BLaER1 treated with 17β-estradiol and CSF1 and Interleukin-3, amounts not matched to agents 10 nM and 100 nM (cell line): ENCODE results near the gene PROB1.

Source experiments
- H3K27ac ChIP-seq, 11 experiments: shearing (Covaris generic); formaldehyde crosslinking; 2 replicates each; pipeline ENCODE4 v1.8.1; 2022
- H3K27me3 ChIP-seq, 11 experiments: shearing (Covaris generic); formaldehyde crosslinking; 2 replicates each; pipeline ENCODE4 v1.8.1; 2022
- H3K36me3 ChIP-seq, 11 experiments: shearing (Covaris generic); formaldehyde crosslinking; 2 replicates each; pipeline ENCODE4 v1.8.1; 2022
- H3K4me1 ChIP-seq, 10 experiments: shearing (Covaris generic); formaldehyde crosslinking; 2 replicates each; pipeline ENCODE4 v1.8.1; 2022
- H3K4me2 ChIP-seq, 11 experiments: shearing (Covaris generic); formaldehyde crosslinking; 2 replicates each; pipeline ENCODE4 v1.8.1; 2022
- H3K4me3 ChIP-seq, 10 experiments: shearing (Covaris generic); formaldehyde crosslinking; 2 replicates each; pipeline ENCODE4 v1.8.1; 2022
- H3K9ac ChIP-seq, 11 experiments: shearing (Covaris generic); formaldehyde crosslinking; 2 replicates each; pipeline ENCODE4 v1.8.1; 2022
- H3K9me3 ChIP-seq, 11 experiments: shearing (Covaris generic); formaldehyde crosslinking; replicated peaks in 1 of 11; 2 replicates each; pipeline ENCODE4 v1.8.1; 2022
- H4K20me1 ChIP-seq, 11 experiments: shearing (Covaris generic); formaldehyde crosslinking; 2 replicates each; pipeline ENCODE4 v1.8.1; 2022
- Cebpa-rat ChIP-seq, 11 experiments: shearing (Covaris generic); IDR thresholded peaks; 2 replicates each; pipeline ENCODE4 v1.8.1; 2022

The PROB1 gene

DNA sequence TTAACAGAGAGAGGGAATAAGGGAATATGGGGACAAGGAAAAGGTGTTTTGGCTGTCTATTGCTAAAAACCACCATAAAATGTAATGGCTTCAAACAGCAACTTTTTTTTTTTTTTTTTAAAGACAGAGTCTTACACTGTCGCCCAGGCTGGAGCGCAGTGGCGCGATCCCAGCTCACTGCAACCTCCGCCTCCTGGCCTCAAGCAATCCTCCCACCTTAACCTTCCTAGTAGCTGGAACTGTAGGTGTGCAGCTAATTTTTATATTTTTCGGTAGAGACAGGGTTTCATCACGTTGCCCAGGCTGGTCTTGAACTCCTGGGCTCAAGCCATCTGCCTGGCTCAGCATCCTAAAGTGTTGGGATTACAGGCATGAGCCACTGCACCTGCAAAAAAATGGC lies 13.3 kb upstream of the PROB1 start:
- Histone ChIP-seq H3K9me3 (no peaks in the 10 kb centered on the region), H3K27ac (no peak overlapping the region), H3K4me2 (peak overlapping the region in 8 of 11 experiments; percentile 17 to 55 (median 44); a peak in 14 of 22 replicates), H3K4me3 (no peak overlapping the region), H3K4me1 (peaks cover 16 to 74% (median 31%) of the 10 kb centered on the region in 10 experiments), H4K20me1 (no peaks in the 10 kb centered on the region), H3K9ac (no peak overlapping the region), H3K36me3 (peaks cover 0 to 10% (median 2%) of the 10 kb centered on the region in 11 experiments; a peak in 5 of 22 replicates), H3K27me3 (no peaks in the 10 kb centered on the region)
- no peak for TF ChIP-seq Cebpa-rat (IDR thresholded peaks at IDR 0.05)

DNA sequence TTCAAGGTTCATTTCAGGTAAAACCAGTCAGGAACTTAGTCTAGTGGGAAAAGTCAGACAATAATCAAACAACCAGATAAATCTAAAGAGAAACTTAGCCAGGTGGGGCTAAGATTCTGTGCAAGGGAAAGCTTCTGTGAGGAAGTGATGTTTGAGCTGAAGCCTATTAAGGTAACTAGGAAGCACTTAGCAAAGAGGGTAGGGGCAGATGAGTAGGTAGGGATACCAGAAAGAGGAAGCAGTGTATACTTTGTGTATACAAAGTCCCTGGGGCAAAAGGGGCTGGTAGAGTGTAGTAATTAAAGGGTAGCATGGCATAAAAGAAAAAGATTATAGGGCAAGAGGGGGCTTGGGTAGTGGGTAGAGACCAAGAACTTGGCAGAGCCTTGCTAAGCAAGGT lies 12.6 kb upstream of the PROB1 start:
- Histone ChIP-seq H3K27ac (no peak overlapping the region), H3K4me2 (peak overlapping the region in 9 of 11 experiments; percentile 17 to 55 (median 44); a peak in 17 of 22 replicates), H3K36me3 (peaks cover 0 to 4% (median 0%) of the 10 kb centered on the region in 11 experiments; a peak in 3 of 22 replicates), H3K4me1 (peaks cover 22 to 81% (median 38%) of the 10 kb centered on the region in 10 experiments), H3K27me3 (no peaks in the 10 kb centered on the region), H4K20me1 (no peaks in the 10 kb centered on the region), H3K9me3 (no peaks in the 10 kb centered on the region), H3K4me3 (no peak overlapping the region), H3K9ac (no peak overlapping the region)
- no peak for TF ChIP-seq Cebpa-rat (IDR thresholded peaks at IDR 0.05)

GRCh38 chr5:139406963-139407362 lies 12.1 kb upstream of the PROB1 start:
- Histone ChIP-seq H3K9me3 (no peaks in the 10 kb centered on the region), H3K4me2 (peak overlapping the region in 8 of 11 experiments; percentile 30 to 55 (median 44); a peak in 9 of 22 replicates), H3K9ac (no peak overlapping the region), H3K36me3 (no peaks in the 10 kb centered on the region), H3K4me3 (no peak overlapping the region), H3K27ac (no peak overlapping the region), H3K4me1 (peaks cover 22 to 83% (median 41%) of the 10 kb centered on the region in 10 experiments), H3K27me3 (no peaks in the 10 kb centered on the region), H4K20me1 (no peaks in the 10 kb centered on the region)
- no peak for TF ChIP-seq Cebpa-rat (IDR thresholded peaks at IDR 0.05)

DNA sequence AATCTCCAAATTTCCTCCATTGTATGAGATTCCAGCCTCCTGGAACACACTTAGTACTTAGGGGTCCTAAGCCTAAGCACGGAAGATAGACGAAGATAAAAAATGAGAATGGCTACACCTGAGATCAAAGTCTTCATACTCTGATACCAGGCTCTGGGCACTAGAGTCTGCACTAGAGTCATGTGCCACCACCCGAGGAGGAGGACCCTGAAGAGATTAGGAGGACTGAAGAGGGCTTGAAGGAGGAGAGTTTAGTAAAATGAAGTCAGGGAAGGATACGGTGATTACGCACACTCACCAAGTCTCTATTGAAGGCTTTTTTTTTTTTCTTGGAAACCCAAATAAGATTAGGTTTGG lies 9.6 kb upstream of the PROB1 start:
- Histone ChIP-seq H3K4me2 (peak overlapping the region; percentile 74 to 96 (median 90)), H3K9me3 (no peaks in the 10 kb centered on the region)

DNA sequence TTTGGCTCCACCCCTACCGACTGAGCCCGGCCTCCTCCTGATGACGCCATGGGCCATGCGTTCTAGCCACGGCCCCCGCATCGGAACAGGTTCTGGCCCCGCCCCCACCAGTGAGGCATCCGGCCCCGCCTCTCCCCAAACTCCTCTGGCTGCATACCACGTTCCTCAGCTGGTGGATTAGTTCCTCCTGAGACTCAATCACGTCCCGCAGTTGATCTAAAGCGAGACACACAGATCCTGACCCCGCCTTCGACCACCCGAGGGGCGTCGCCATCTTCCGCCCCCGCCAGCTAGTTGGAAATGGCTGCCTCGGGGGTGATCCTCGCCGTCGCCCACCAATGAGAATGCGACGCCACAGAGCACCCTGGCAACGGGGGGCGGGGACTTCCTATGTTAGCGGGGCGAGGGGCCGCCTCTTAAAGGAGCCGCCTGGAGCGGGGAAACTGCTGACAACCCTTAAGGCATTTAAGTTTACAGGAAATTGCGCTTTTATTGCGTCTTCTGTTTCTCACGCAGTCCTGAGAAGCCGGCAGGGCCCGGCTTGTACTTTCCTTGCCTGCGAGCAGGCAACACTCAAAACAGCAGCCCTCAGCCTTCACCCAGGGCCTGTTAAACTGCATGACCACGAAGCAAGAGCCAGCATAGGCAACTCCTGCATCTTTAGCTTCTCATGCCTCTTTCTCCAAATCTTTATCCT lies 9.0 kb upstream of the PROB1 start, which contains the start of gene SPATA24:
SPATA24 (minus strand) TSS at position 303 of the 697 bp plus-strand sequence; CDS start at position 274, 29 bp downstream.
- Histone ChIP-seq H3K9me3 (no peaks in the 10 kb centered on the region), H3K27ac (peak within 1 kb of the TSS; percentile 62 to 85 (median 82)), H3K4me1 (peaks cover 22 to 76% (median 49%) of the 10 kb centered on the region in 10 experiments), H3K36me3 (0 out of 22 replicates have a peak, but pooled peaks cover 0 to 3% (median 0%) of the 10 kb centered on the region in 11 experiments), H3K9ac (peak within 1 kb of the TSS; percentile 67 to 81 (median 76)), H4K20me1 (no peaks in the 10 kb centered on the region), H3K4me3 (peak within 1 kb of the TSS; percentile 51 to 72 (median 61)), H3K4me2 (peak within 1 kb of the TSS; percentile 87 to 99 (median 91)), H3K27me3 (no peaks in the 10 kb centered on the region)
- no peak for TF ChIP-seq Cebpa-rat (IDR thresholded peaks at IDR 0.05)

More for the DNA sequence above, 9.6 kb upstream of the PROB1 start:
- Histone ChIP-seq H4K20me1 (no peaks in the 10 kb centered on the region), H3K9ac (peak overlapping the region; percentile 67 to 81 (median 76)), H3K4me3 (peak overlapping the region; percentile 51 to 72 (median 61); a peak in 19 of 20 replicates), H3K27ac (peak overlapping the region; percentile 62 to 85 (median 82)), H3K4me1 (peaks cover 22 to 75% (median 44%) of the 10 kb centered on the region in 10 experiments), H3K27me3 (no peaks in the 10 kb centered on the region), H3K36me3 (0 out of 22 replicates have a peak, but pooled peaks cover 0 to 3% (median 0%) of the 10 kb centered on the region in 11 experiments)
- TF ChIP-seq Cebpa-rat (IDR thresholded peaks at IDR 0.05): no peak

DNA sequence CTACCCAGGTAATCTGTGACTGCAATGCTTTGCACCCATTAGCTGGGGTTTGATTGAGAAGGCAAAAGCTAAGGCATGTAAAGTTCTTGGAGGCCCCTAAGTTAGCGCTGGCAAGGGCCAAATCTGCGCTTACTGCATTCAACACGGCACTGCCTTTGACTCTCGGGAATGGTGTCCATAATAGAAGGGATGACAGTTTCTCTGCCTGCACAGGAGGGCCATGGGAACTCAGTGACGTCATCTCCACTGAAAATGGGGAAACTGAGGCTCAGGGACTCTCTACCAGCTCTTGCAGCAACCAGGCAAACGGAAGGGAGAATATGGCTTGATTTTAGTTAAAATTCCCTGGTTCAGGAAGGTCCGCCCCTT lies 8.5 kb upstream of the PROB1 start:
- TF ChIP-seq Cebpa-rat (IDR thresholded peaks at IDR 0.05): no peak
- no peaks in the 10 kb centered on the region for H3K9me3 ChIP-seq
- peak overlapping the region; percentile 51 to 72 (median 61) for H3K4me3 ChIP-seq
- peak overlapping the region; percentile 67 to 81 (median 76) for H3K9ac ChIP-seq
- H3K4me1 ChIP-seq: peaks cover 22 to 71% (median 48%) of the 10 kb centered on the region in 10 experiments
- no peaks in the 10 kb centered on the region for H3K27me3 ChIP-seq
- H3K4me2 ChIP-seq: peak overlapping the region; percentile 79 to 99 (median 91)
- no peaks in the 10 kb centered on the region for H4K20me1 ChIP-seq
- H3K36me3 ChIP-seq: 0 out of 22 replicates have a peak, but pooled peaks cover 0 to 3% (median 0%) of the 10 kb centered on the region in 11 experiments
- peak overlapping the region; percentile 62 to 85 (median 82) for H3K27ac ChIP-seq

- H3K9ac ChIP-seq: peak overlapping the region in 9 of 11 experiments; percentile 68 to 81 (median 76); a peak in 10 of 22 replicates
- H3K4me2 ChIP-seq: peak overlapping the region; percentile 79 to 99 (median 91)
- H3K4me1 ChIP-seq: peaks cover 28 to 69% (median 47%) of the 10 kb centered on the region in 10 experiments
- no peak for TF ChIP-seq Cebpa-rat (IDR thresholded peaks at IDR 0.05)
- H3K27me3 ChIP-seq: no peaks in the 10 kb centered on the region
- no peaks in the 10 kb centered on the region; a peak in 1 of 22 replicates for H4K20me1 ChIP-seq
- H3K9me3 ChIP-seq: no peaks in the 10 kb centered on the region
- peak overlapping the region in 5 of 10 experiments; percentile 51 to 67 (median 61); a peak in 9 of 20 replicates for H3K4me3 ChIP-seq
- H3K27ac ChIP-seq: peak overlapping the region in 9 of 11 experiments; percentile 62 to 85 (median 81); a peak in 12 of 22 replicates
- H3K36me3 ChIP-seq: peaks cover 0 to 3% (median 0%) of the 10 kb centered on the region in 11 experiments; a peak in 1 of 22 replicates
Measured at GRCh38 chr5:139402561-139403158, 7.8 kb upstream of the PROB1 start.

DNA sequence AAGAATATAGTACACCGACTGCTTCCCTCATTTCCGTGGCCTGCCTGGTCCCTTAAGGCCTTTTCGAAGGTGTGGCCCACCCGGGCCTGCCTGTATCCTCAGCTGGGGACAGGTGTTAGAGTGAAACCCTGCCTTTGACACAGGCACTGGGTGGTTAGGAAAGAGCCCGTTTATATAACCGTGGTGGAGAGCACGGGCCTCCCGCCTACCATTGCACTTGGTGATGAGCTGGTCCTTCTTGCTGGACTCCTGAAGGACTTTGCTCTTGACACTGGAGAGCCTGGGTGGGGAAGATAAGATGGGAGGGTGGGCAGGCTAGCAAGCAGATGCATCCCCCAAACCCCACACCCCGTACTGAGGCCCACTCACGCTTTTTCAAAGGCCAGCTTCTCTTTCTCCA lies 6.6 kb upstream of the PROB1 start:
- Histone ChIP-seq H3K4me3 (no peak overlapping the region), H3K9ac (no peak overlapping the region), H3K36me3 (peaks cover 0 to 7% (median 5%) of the 10 kb centered on the region in 11 experiments; a peak in 9 of 22 replicates), H3K4me2 (no peak overlapping the region), H3K9me3 (no peaks in the 10 kb centered on the region), H3K27ac (no peak overlapping the region), H3K27me3 (no peaks in the 10 kb centered on the region), H4K20me1 (peaks cover 0 to 8% (median 5%) of the 10 kb centered on the region in 11 experiments; a peak in 11 of 22 replicates), H3K4me1 (peaks cover 37 to 68% (median 52%) of the 10 kb centered on the region in 10 experiments)
- no peak for TF ChIP-seq Cebpa-rat (IDR thresholded peaks at IDR 0.05)
